Activated naive CD8-positive, alpha-beta T cell treated with anti-CD3 and anti-CD28 coated beads, Interleukin-2, amount 50 U/mL, for 24 hours (primary cell): Measurements from ENCODE around the gene HACD1.

Source experiments
- ATAC-seq: fragments of 150-1000 bp; cut with Tn5 transposase; one replicate; pipeline ENCODE4 v1.10.0; 2021
- DNase-seq: peaks from one replicate; pipeline ENCODE4 v3.0.0; 2021
- H3K27ac Mint-ChIP-seq: one replicate; pipeline ENCODE4 v1.8.0; 2021; ENCODE audit warnings: mild to moderate bottlenecking, mixed read lengths
- H3K27me3 Mint-ChIP-seq: one replicate; pipeline ENCODE4 v1.8.0; 2021; ENCODE audit warnings: mixed read lengths
- H3K36me3 Mint-ChIP-seq: one replicate; pipeline ENCODE4 v1.8.0; 2021; ENCODE audit warnings: low read depth, mixed read lengths
- H3K4me1 Mint-ChIP-seq: one replicate; pipeline ENCODE4 v1.8.0; 2021; ENCODE audit warnings: mixed read lengths
- H3K4me3 Mint-ChIP-seq: one replicate; pipeline ENCODE4 v1.8.0; 2021; ENCODE audit warnings: mild to moderate bottlenecking, moderate library complexity, mixed read lengths
- H3K9me3 Mint-ChIP-seq: one replicate; pipeline ENCODE4 v1.8.0; 2021; ENCODE audit warnings: mixed read lengths

Gene HACD1

GRCh38 chr10:17578603-17579002 is 38.6 kb downstream of the HACD1 start:
- Mint-ChIP-seq H3K27me3 (peaks cover 1% of the 10 kb centered on the region), H3K9me3 (no peaks in the 10 kb centered on the region), H3K4me1 (no peaks in the 10 kb centered on the region), H3K4me3 (no peak overlapping the region), H3K27ac (no peak overlapping the region), H3K36me3 (no peaks in the 10 kb centered on the region)
- ATAC-seq (no peak), DNase-seq (no peak)

GRCh38 chr10:17576768-17577167 is 40.4 kb downstream of the HACD1 start:
- ATAC-seq: no peak
- H3K4me1 Mint-ChIP-seq: no peaks in the 10 kb centered on the region
- H3K27me3 Mint-ChIP-seq: peaks cover 1% of the 10 kb centered on the region
- DNase-seq: no peak
- no peaks in the 10 kb centered on the region for H3K9me3 Mint-ChIP-seq
- H3K36me3 Mint-ChIP-seq: no peaks in the 10 kb centered on the region
- no peak overlapping the region for H3K4me3 Mint-ChIP-seq
- H3K27ac Mint-ChIP-seq: no peak overlapping the region

- H3K27me3 Mint-ChIP-seq: no peaks in the 10 kb centered on the region
- no peak overlapping the region for H3K27ac Mint-ChIP-seq
- DNase-seq (no peak), ATAC-seq (no peak)
- no peaks in the 10 kb centered on the region for H3K4me1 Mint-ChIP-seq
- H3K9me3 Mint-ChIP-seq: no peaks in the 10 kb centered on the region
- H3K36me3 Mint-ChIP-seq: no peaks in the 10 kb centered on the region
- H3K4me3 Mint-ChIP-seq: no peak overlapping the region
Measured at GRCh38 chr10:17564911-17565310, 52.3 kb downstream of the HACD1 start.

GRCh38 chr10:17563452-17563851 is 53.7 kb downstream of the HACD1 start:
- Mint-ChIP-seq H3K27me3 (no peaks in the 10 kb centered on the region), H3K4me1 (no peaks in the 10 kb centered on the region), H3K9me3 (no peaks in the 10 kb centered on the region), H3K27ac (no peak overlapping the region), H3K4me3 (no peak overlapping the region), H3K36me3 (no peaks in the 10 kb centered on the region)
- ATAC-seq: no peak
- no peak for DNase-seq

- H3K4me1 Mint-ChIP-seq: no peaks in the 10 kb centered on the region
Measured at GRCh38 chr10:17562614-17563013, 54.6 kb downstream of the HACD1 start.

GRCh38 chr10:17561111-17561510 is 56.1 kb downstream of the HACD1 start:
- Mint-ChIP-seq H3K36me3 (no peaks in the 10 kb centered on the region), H3K27me3 (no peaks in the 10 kb centered on the region), H3K27ac (no peak overlapping the region), H3K4me1 (no peaks in the 10 kb centered on the region), H3K4me3 (no peak overlapping the region), H3K9me3 (no peaks in the 10 kb centered on the region)
- DNase-seq: no peak
- no peak for ATAC-seq

More at GRCh38 chr10:17562614-17563013, 54.6 kb downstream of the HACD1 start:
- no peak for ATAC-seq
- no peaks in the 10 kb centered on the region for H3K36me3 Mint-ChIP-seq
- no peak overlapping the region for H3K4me3 Mint-ChIP-seq
- H3K27ac Mint-ChIP-seq: no peak overlapping the region
- DNase-seq: no peak
- no peaks in the 10 kb centered on the region for H3K9me3 Mint-ChIP-seq
- no peaks in the 10 kb centered on the region for H3K27me3 Mint-ChIP-seq

GRCh38 chr10:17557459-17557858 is 59.7 kb downstream of the HACD1 start:
- no peak overlapping the region for H3K4me3 Mint-ChIP-seq
- H3K27me3 Mint-ChIP-seq: no peaks in the 10 kb centered on the region
- no peaks in the 10 kb centered on the region for H3K4me1 Mint-ChIP-seq
- no peak for ATAC-seq
- no peak overlapping the region for H3K27ac Mint-ChIP-seq
- H3K9me3 Mint-ChIP-seq: no peaks in the 10 kb centered on the region
- no peaks in the 10 kb centered on the region for H3K36me3 Mint-ChIP-seq
- no peak for DNase-seq

GRCh38 chr10:17548770-17549169 is 68.4 kb downstream of the HACD1 start:
- ATAC-seq (no peak), DNase-seq (no peak)
- Mint-ChIP-seq H3K4me3 (no peak overlapping the region), H3K36me3 (no peaks in the 10 kb centered on the region), H3K27me3 (peaks cover 2% of the 10 kb centered on the region), H3K27ac (no peak overlapping the region), H3K9me3 (no peaks in the 10 kb centered on the region), H3K4me1 (no peaks in the 10 kb centered on the region)

- no peak overlapping the region for H3K4me3 Mint-ChIP-seq
- no peaks in the 10 kb centered on the region for H3K36me3 Mint-ChIP-seq
- no peak overlapping the region for H3K27ac Mint-ChIP-seq
- no peaks in the 10 kb centered on the region for H3K4me1 Mint-ChIP-seq
- DNase-seq (no peak), ATAC-seq (no peak)
- no peaks in the 10 kb centered on the region for H3K9me3 Mint-ChIP-seq
- peaks cover 2% of the 10 kb centered on the region for H3K27me3 Mint-ChIP-seq
Measured at GRCh38 chr10:17548162-17548561, 69.0 kb downstream of the HACD1 start.

- no peak for DNase-seq
- no peaks in the 10 kb centered on the region for H3K9me3 Mint-ChIP-seq
- no peaks in the 10 kb centered on the region for H3K36me3 Mint-ChIP-seq
- no peaks in the 10 kb centered on the region for H3K4me1 Mint-ChIP-seq
- H3K27me3 Mint-ChIP-seq: peaks cover 2% of the 10 kb centered on the region
- no peak for ATAC-seq
- no peak overlapping the region for H3K27ac Mint-ChIP-seq
- H3K4me3 Mint-ChIP-seq: no peak overlapping the region
Measured at GRCh38 chr10:17547060-17547459, 70.1 kb downstream of the HACD1 start.

GRCh38 chr10:17544465-17544864 is 72.7 kb downstream of the HACD1 start:
- DNase-seq: no peak
- Mint-ChIP-seq H3K4me3 (no peak overlapping the region), H3K27me3 (peaks cover 2% of the 10 kb centered on the region), H3K36me3 (no peaks in the 10 kb centered on the region), H3K4me1 (no peaks in the 10 kb centered on the region), H3K27ac (no peak overlapping the region), H3K9me3 (peaks cover 4% of the 10 kb centered on the region)
- ATAC-seq: no peak
